RCC 7860 (cell line): Measurements from ENCODE around the gene PLB1.

Source experiments
- DNase-seq: peaks from one replicate; pipeline ENCODE4 v3.0.0-alpha.2; 2015; ENCODE audit warnings: low spot score
- FAIRE-seq: peaks from 2 replicates; lab custom pipeline; 2012; peaks lifted over from hg19 to GRCh38; lab: Jason Lieb, UNC

PLB1 gene

GRCh38 chr2:28608500-28609424, 112.9 kb downstream of the PLB1 start:
- FAIRE-seq = no peak

GRCh38 chr2:28610583-28611201, 114.8 kb downstream of the PLB1 start:
- DNase-seq = peak; percentile 100

More at GRCh38 chr2:28608500-28609424, 112.9 kb downstream of the PLB1 start:
- no peak for DNase-seq

GRCh38 chr2:28612131-28612812, 116.4 kb downstream of the PLB1 start:
- DNase-seq (peak; percentile 43), FAIRE-seq (no peak)

More at GRCh38 chr2:28610583-28611201, 114.8 kb downstream of the PLB1 start:
- FAIRE-seq = peak; percentile 99

GRCh38 chr2:28613186-28613585, 117.3 kb downstream of the PLB1 start:
- DNase-seq = no peak
- FAIRE-seq = no peak

GRCh38 chr2:28613633-28614501, 118.0 kb downstream of the PLB1 start:
- peak; percentile 92 for FAIRE-seq
- peak; percentile 94 for DNase-seq

- FAIRE-seq = no peak
- no peak for DNase-seq
These were observed 119.8 kb downstream of the PLB1 start for GRCh38 chr2:28615706-28616105.

- FAIRE-seq (no peak), DNase-seq (no peak)
These were observed 120.6 kb downstream of the PLB1 start for GRCh38 chr2:28616396-28616999.

GRCh38 chr2:28617502-28618184, 121.8 kb downstream of the PLB1 start:
- DNase-seq (peak; percentile 9), FAIRE-seq (no peak)

- DNase-seq (no peak), FAIRE-seq (no peak)
These were observed 122.6 kb downstream of the PLB1 start for GRCh38 chr2:28618221-28619141.

- DNase-seq (no peak), FAIRE-seq (no peak)
These were observed 123.6 kb downstream of the PLB1 start for GRCh38 chr2:28619213-28620196.

- FAIRE-seq = no peak
- no peak for DNase-seq
These were observed 124.5 kb downstream of the PLB1 start for GRCh38 chr2:28620291-28620793.

- DNase-seq (no peak), FAIRE-seq (no peak)
These were observed 124.9 kb downstream of the PLB1 start for GRCh38 chr2:28620801-28621171.

GRCh38 chr2:28621172-28622100, 125.6 kb downstream of the PLB1 start:
- DNase-seq = peak; percentile 88
- FAIRE-seq = no peak

- FAIRE-seq = no peak
- DNase-seq = no peak
These were observed 126.2 kb downstream of the PLB1 start for GRCh38 chr2:28622101-28622499.

- DNase-seq = no peak
- no peak for FAIRE-seq
These were observed 127.9 kb downstream of the PLB1 start for GRCh38 chr2:28623582-28624405.
